Stimulated activated CD4-positive, alpha-beta T cell treated with anti-CD3 and anti-CD28 coated beads, Interleukin-15, amount 100 ng/mL, for 48 hours (primary cell): ENCODE measurements around the gene MUC22.
"Not testable (repeated sequence)": the region's sequence is repeated elsewhere in the genome, so short reads cannot be mapped to it uniquely, and the experiment has no call there.

ENCODE experiments used
- DNase-seq, 2 donors: peaks; one replicate each; pipeline ENCODE4 v3.0.0-alpha.2; 2020; ENCODE audit warnings: low read depth in 2 of 2

Gene MUC22

DNA sequence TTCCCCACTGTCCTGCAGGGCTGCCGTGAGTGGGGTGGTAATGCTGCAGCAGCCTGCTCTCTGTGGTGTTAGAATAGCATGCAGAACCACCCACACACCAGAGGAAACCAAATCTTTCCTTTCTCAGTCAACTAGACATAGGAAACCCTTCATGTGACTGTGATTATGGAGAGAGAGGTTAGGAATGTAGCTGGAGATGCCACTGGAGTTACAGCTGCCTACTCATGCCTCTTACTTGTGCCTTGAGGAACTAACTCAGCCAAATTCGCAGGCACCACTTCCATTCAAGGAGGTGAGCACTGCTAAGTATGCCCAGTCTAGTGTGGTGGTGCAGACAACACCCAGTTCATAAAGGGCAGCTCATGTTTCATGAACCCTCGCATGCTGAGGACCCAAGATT is 27.4 kb downstream of the MUC22 start:
- DNase-seq = no peak

DNA sequence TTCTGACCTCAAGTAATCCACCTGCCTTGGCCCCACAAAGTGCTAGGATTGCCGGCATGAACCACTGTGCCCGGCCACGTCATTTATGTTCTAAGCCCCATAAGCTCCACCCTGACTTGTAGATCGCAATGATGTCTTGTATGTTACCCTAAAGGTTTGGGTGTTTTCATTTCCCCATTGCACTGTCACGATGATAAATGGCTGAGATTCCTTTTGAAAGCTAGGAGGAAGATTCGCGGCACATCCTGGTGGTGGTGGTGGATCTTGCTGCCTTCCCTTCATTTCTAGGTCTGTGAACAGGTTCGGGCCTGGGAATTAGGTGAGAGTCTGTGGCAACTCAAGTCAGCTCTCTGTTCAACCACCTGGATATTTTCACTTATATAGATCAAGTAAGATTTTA is 28.3 kb downstream of the MUC22 start:
- no peak for DNase-seq

DNA sequence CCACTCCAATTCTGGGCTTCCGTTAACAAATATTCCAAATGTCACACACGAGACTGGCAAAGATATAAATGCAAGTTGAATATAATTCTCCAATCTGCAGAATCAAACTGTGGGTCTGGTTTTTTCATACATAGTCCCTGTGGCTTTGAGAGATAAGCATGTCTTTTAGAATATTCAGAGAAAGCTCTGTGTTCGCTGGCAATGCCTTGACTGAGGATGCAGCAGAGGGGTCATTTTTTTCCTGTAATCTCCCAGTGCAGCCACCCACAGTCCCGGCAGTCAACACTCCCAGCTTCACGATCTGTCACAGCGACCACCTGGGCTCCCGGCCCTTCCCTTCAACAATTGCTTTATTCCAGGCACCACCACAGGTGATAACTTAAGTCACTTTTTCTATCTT is 30.5 kb downstream of the MUC22 start:
- no peak for DNase-seq

DNA sequence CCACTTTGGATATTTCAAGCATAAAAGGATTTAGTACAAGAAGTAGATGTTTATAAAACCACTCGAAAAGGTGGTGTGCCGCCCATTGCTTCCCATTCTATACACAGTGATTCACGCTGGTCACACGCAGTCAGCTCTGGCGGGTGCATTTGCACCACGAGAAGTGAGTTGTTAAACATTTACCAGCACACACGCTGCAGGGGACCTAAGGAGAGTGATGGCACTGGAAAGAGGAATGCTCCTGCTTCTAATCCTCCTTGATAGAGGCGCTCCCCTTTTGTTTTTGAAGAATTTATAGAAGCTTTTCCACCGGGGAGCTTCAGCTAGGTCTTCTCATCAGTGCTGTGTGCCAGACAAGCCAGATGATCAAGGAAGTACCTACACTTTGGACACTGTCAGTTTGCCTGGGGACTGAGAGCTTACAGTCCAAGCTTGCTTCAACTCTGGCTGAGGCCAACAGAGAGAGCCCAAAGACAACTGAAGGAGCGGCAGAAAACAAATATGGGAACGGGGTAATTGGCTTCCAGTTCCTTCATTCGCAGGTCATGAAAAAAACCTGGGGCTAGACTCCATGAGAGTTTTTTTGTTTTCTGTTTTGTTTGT is 31.2 kb downstream of the MUC22 start:
- DNase-seq = no peak

DNA sequence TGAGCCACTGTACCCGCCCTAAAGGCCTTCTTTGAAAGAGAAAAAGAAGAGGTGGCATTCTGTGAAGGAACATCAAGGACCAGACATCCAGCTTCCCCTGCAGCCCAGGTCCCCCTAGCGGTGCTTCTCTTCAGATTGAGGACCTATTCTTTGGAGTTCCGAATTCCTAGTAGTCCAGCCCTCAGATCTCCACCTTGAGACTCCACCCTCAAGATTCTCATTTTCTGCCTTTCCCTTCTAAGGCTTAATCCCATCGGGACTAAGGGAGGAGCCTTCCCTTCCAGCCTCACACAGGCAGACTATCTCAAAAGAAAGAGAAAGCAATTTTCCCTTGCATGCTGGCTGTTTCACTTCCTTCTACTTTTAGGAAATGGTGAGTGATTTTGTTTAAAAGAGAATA is 32.5 kb downstream of the MUC22 start:
- no peak for DNase-seq

DNA sequence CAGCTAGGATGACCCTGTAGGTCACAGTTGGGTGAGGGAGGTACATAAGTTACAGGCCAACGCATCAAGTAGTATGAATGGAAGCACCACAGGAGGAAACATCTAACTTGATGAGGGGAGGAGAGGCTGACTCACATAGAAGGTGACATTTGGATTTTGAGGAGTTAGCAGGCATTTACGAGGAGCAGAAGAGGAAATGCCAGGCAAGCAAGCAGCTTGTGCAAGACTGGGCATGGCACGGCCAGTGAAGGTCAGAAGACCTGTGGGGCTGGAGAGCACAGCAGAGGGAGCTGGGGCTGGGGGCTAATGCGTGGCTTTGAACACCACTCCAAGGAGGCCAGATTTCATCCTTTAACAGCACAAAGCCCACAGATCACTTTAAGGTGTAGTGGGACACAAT is 37.8 kb downstream of the MUC22 start:
- DNase-seq = no peak

DNA sequence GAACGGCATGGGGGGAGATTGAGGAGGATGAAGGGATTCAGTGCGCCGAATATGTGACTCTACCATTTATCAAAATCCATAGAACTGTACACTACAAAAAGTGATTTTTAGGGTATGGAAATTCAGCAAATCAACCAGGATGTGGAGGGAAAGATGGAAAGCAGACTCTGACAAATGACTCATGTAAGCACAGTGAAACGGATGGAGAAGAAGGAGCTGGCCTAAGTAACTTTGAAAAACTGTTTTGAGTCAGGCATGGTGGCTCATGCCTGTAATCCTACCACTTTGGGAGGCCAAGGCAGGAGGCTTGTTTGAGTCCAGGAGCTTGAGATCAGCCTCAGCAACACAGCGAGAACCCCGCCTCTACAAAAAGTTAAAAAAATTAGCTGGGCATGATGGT is 39.2 kb downstream of the MUC22 start:
- no peak for DNase-seq

DNA sequence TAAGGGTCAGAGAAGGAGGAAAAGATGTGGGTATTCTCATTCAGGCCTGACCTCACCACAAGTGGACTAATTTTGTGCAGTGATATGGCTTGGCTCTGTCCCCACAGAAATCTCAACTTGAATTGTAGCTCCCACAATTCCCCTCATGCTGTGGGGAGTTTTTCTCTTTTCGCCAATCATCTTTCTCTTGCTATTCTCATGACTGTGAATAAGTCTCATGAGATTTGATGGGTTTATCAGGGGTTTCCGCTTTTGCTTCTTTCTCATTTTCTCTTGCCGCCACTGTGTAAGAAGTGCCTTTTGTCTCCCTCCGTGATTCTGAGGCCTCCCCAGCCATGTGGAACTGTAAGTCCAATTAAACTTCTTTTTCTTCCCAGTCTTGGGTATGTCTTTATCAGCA is 42.9 kb downstream of the MUC22 start:
- DNase-seq = not testable (repeated sequence)

DNA sequence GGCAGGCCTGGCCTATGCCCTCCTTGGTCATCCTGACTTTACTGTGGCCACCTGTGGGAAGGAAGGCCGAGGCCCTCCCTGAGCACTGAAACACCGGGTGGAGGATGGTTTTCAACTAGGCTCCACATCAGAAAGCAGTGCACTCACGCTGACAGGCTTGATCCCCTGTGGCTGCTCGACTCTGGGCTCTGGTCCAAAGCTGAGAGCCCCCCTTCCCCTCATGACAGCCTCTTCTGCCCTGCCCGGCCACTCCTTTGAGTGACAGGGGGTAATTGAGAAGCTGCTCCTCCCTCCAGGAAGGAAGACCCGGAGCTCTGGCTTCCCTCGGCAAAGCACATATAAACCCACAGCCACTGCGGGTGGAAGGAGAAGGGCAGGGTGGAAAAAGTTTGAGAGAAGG is 43.6 kb downstream of the MUC22 start:
- DNase-seq = no peak

DNA sequence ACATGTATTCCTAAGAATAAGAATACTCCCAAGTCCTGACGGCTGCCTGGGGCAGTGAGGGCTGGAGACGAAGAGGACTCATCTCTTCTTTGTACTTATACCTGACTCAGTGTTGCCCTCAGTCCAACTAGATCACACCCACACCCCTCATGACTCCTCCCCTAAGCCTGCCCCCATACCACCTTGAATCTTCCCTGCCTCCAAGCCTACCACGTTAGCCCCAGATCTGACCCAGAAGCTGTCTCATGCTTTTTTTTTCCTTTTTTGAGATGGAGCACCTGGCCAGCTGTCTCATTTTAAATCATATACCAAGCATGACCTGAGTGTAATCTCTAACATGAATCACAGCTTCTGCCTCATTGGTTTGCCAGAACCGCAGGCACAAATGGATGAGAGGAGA is 45.2 kb downstream of the MUC22 start:
- no peak for DNase-seq

DNA sequence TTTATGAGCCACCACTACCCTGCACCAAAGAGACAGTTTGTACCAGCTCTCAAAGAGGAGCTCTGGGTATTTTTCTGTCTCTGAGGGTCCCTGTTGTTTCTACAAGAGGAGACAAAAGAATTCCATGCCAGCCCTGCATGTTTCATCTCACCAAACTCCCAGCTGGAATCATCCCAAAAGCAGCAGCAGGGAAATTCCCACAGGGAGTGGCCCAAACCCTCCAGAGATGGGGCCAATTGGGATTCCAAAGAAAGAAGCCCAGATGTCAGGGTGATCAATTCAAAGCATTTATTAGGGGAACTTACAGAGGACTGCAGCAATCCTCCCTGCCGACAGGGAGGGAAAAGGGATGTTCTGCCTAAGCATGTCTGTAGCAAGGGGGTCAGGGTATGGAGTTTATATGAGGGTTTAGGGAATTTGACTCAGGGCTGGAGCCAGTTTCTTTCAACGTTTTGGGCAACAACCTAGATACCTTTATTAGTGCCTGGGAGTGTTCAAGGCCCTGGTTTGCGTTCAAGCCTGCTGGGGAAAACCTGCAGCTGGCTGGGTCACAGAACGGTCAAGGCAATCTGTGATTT is 47.2 kb downstream of the MUC22 start:
- DNase-seq = no peak

DNA sequence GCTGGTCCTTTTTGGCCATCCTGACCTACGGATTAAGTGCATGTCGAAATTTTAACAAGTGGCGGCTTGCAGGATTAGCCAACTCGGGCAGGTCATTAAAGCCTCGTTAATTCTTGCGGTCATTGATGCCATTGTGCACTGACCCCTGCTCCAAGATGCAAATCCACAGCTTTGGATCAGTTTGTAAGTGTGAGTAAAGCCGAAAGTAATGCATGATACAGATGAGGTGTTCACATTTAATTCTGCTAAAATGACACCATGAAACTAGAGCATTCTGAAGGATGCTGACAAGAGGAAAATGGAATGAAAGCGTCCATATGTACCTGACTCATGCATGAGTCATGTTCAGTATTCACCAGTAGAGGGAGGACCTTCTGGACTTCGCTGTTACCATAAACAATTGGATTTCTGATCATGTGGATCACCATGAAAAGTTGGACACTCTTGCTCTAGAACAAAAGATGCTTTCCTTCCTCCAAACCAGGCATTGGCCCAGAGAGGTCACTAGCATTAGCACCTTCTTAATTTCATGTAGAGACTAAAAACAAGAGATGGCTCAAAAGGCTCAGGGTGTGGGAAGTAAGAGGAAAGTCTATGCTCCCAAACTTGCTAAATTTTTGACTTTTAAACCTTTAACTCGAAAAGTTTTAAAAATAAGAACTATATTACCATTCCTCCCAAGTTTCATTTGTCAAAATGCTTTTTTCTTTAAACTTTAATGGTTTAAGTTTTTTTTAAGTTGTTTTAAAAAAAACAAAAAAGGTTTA is 48.0 kb downstream of the MUC22 start:
- no peak for DNase-seq

DNA sequence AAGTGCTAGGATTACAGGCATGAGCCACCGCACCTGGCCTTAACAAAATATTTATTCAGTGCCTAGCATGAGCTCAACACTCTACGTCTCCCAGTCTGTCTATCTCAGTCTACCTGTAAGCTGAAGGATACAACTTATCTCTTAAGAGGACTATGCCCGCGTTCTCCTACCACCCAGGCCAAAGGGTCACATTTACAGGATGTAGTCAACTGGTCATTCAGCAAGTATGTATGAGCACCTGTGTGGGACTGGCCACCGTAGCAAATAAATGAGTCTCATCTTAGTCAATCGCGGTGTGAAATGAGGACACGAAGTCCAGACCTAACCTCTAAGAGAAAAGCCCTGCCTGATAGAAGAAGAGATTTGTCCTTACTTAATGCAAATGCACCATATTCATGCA is 49.9 kb downstream of the MUC22 start:
- DNase-seq = no peak

DNA sequence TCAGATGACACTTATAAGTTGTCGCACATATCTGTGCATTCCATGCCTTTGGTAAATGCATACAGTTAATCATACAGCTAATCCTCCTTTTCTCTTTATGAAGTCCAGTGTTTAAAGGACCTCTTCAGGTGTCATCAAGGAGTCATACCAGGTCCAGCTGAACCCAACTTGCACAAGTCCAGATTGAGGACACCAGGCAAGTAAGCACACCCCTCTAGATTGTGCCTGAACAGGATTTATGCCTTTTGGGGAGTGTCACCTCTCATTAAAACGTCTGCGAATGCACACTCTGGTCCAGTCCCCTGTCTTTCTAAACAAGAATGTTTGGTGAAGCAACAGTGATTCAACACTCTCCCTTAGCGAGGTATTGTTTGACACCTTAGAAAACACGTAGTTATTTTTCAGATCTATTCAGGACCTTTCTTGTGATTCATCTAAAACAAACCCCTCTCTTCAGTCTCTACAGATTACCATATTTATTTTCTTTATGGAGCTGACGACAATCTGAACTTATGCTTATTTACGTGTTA is 53.7 kb downstream of the MUC22 start:
- no peak for DNase-seq

DNA sequence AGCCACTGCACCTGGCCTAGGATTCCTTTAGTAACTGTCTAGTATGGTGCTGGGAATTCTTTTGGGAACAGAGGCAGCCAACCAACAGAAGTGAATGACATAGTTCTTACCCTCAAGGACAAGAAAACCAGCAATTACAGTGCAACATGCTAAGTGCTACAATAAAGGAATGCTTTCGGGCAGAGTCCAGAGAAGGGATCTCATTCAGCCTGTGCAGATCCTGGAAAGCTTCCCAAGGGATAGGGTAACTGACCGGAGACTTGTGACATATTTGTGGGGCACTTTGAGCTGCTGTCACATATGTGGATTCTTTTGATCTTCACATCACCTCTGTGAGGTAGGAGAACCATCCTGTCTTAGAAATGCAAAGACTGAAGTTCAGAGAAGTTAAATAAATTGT is 55.3 kb downstream of the MUC22 start:
- DNase-seq = no peak

DNA sequence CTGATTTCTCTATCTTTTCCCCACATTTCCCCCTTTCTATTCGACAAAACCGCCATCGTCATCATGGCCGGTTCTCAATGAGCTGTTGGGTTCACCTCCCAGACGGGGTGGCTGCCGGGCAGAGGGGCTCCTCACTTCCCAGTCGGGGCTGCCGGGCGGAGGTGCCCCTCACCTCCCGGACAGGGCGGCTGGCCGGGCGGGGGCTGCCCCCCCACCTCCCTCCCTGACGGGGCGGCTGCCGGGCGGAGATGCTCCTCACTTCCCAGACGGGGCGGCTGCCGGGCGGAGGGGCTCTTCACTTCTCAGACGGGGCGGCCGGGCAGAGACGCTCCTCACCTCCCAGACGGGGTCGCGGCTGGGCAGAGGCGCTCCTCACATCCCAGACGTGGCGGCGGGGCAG is 56.8 kb downstream of the MUC22 start:
- DNase-seq = not testable (repeated sequence)

DNA sequence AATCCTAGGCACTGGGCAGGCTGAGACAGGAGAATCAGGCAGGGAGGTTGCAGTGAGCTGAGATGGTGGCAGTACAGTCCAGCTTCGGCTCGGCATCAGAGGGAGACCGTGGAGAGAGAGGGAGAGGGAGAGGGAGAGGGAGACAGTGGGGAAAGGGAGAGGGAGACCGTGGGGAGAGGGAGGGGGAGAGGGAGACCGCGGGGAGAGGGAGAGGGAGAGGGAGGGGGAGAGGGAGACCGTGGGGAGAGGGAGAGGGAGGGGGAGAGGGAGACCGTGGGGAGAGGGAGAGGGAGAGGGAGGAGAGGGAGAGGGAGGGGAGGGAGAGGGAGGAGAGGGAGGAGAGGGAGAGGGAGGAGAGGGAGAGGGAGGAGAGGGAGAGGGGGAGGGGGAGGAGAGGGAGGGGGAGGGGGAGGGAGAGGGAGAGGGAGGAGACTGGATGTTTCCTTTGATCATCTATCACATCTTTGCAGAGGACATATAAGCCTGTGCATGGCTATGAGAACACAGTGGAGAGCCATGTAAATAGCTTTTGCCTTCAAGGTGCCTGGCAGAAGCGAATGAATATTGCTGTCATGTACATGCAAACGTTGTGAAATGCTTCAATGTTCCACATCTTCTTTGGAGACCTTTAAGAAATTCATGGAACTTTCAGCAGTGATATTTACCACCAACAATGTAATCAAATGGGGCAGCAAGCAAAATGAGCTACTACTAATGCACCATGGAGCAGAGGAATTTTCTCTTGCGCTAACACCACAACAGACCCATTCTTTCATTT is 57.8 kb downstream of the MUC22 start:
- not testable (repeated sequence) for DNase-seq

DNA sequence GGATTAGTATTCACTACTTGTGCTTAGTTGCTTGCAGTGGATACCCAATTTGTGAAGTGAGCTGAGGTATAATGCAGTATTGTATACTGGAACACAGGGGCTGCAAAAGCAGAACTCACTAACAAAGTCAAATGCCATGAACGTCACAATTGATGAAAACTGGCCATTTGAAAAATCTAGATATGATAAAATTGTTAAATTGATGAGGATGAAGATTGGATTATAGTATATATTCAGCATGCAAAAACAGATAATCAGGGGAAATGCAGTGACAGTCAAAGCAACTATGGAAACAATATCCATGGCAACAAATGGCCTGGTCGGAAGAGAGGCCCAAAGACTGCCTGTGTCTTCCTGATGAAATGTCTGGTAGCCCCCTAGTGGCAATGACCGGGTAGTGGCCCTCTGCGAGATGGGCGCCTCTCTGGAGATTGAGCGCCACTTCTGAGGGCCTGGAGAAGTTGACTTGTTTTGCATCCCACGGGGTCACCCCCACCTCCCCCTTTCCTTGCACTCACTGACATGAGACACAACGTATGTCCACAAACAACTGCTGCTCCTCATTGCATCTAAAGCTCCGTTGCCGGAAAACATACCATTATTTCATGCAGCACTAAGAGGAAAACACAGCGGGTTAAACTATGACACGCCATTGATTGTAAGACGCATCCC is 58.5 kb downstream of the MUC22 start:
- DNase-seq = peak; percentile 45 to 54

DNA sequence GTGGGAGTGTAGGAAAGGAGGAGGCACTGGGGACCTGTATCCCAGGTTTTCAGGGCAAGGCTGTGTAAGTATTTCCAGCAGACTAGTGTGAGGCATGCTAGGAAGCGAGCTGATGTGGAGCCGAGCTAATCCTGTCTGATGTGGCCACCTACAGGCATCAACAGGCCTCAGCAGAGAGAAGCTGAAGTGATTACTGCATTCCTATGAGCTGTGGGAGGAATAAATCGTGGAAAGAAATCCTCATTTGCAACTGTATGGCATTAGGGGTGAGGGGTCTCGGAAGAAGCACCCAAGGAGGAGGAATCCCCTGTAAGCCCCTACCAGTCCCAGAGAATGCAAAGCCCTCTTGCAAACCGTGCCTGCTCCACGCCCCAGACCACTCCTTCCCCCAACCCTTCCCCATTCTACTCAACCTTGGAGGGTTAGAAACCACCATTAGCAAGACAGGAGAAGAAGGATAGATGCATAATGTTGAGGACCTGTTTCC is 60.5 kb downstream of the MUC22 start:
- no peak for DNase-seq

DNA sequence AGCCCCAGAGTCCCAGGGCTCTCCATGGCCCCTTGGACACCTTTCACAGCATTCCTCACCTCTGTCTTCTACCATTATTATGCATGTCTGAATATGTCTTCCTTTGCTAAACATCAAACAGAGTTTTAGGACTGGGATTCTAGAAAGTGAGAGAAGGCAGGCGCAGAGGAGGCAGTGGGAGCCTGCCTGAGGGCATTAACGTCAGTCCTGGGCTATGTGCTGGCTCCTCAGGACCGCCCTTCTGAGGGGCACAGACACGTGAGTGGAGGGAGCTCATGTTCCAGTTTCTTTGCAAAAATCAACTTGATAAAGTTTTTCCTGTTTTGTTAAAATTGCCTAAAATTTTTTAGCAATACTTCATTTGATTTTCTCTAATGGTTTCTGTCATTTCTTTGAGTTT is 64.1 kb downstream of the MUC22 start:
- DNase-seq = no peak

DNA sequence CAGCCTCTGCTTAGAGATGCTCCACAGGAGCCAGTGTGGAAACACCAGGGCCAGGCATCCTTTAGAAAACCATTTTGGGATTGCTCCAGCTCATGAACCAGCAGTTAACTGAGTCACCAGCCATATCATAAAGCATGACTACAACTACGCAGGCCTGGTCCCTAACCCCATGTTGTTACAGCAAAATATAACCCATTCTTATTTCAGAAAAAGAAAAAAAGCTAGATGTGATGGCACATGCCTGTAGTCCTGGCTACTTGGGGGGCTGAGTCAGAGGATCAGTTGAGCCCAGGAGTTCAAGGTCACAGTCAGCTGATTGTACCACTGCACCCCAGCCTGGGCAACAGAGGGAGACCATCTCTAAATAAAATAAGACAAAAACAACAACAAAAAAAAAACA is 65.3 kb downstream of the MUC22 start:
- DNase-seq = no peak

DNA sequence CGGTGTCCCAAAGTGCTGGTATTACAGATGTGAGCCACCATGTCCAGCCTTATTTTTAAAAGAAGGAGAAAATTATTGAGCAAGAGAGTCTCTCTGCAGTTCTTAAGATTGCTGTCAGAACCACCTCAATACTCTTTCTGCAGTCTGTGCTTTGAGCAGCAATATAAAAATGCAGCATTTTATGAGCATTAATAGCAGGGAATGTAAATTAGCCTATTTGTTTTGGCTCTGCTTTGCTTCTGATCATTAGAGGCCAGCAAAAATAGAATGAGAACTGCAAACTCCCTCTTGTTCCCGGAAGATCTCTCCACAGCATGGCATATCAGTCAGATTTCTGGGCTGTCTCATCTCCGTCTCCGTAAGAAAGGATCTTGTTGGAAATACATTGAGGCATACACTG is 66.3 kb downstream of the MUC22 start:
- DNase-seq = no peak
